Testis (tissue), 3 donors: ENCODE measurements around the gene CCDC50. TPM values are rescaled to one million over a fixed set of nuclear protein-coding genes. Genes with fewer than 3 reads are reported as not detected.

Source experiments
- DNase-seq: peaks from one replicate; pipeline ENCODE4 v3.0.0-alpha.2; 2019
- H3K27ac ChIP-seq, 2 donors: fragments of 200-600 bp; sonication (generic); one replicate each; pipeline ENCODE4 v1.5.1; 2019
- H3K27me3 ChIP-seq: fragments of 200-600 bp; sonication (generic); one replicate; pipeline ENCODE4 v1.5.1; 2019
- H3K36me3 ChIP-seq: fragments of 200-600 bp; sonication (generic); one replicate; pipeline ENCODE4 v1.5.1; 2017; ENCODE audit warnings: low read depth; ENCODE audit errors: missing control alignments
- H3K4me1 ChIP-seq: fragments of 200-600 bp; sonication (generic); one replicate; pipeline ENCODE4 v1.5.1; 2019
- H3K4me3 ChIP-seq, 2 donors: fragments of 200-600 bp; sonication (generic); one replicate each; pipeline ENCODE4 v1.5.1; 2017 to 2019
- H3K9me3 ChIP-seq: fragments of 200-600 bp; sonication (generic); one replicate; pipeline ENCODE4 v1.5.1; 2017
- POLR2A ChIP-seq: fragments of 450-650 bp; IDR thresholded peaks from one replicate; pipeline ENCODE4 v1.6.1; 2017; ENCODE audit warnings: antibody characterized with exemption, mild to moderate bottlenecking, moderate library complexity
- WGBS, 2 donors: methylation state at CpG; one replicate each; pipeline ENCODE4 v1.1.5; 2018; 5-methylcytosine and 5-hydroxymethylcytosine counted together
- intact Hi-C: fragments of 100-400 bp; cut with DNase I; formaldehyde crosslinking; loops from one replicate; pipeline ENCODE4 v1.15.1; 2023; ENCODE audit warnings: low total_unique reads
- polyA plus RNA-seq: library from polyadenylated mRNA; stranded (reverse); fragments of 350-450 nt; fragmentation: Illumina TruSeq; extraction: RNeasy Lipid Tissue Mini Kit (QIAGEN cat#74804); gene quantifications from one replicate; pipeline ENCODE4 v1.2.3, GENCODE V29; 2014; ENCODE audit warnings: low read depth, low replicate concordance; ENCODE audit not compliant: insufficient read depth
- total RNA-seq, 2 donors: library from RNA; depleted of rRNA; stranded (reverse); fragments of >200 nt; gene quantifications; one replicate each; pipeline ENCODE4 v1.2.3, GENCODE V29; 2016
- TF ChIP-seq, protein P1 (sequence below), 3 experiments: fragments of 450-650 bp in 2 of 3; fragments of 200-600 bp in 1 of 3; sonication (generic) in 1 of 3; IDR thresholded peaks; one replicate each; pipeline ENCODE4 v1.5.1; 2016 to 2019; ENCODE audit warnings: antibody characterized with exemption in 3 of 3, mild to moderate bottlenecking in 2 of 3, moderate library complexity in 1 of 3

CCDC50 gene
- total and polyA plus RNA-seq, 3 donors from 2014 or later = 65.0 to 69.9 (median 68.2) TPM

DNA sequence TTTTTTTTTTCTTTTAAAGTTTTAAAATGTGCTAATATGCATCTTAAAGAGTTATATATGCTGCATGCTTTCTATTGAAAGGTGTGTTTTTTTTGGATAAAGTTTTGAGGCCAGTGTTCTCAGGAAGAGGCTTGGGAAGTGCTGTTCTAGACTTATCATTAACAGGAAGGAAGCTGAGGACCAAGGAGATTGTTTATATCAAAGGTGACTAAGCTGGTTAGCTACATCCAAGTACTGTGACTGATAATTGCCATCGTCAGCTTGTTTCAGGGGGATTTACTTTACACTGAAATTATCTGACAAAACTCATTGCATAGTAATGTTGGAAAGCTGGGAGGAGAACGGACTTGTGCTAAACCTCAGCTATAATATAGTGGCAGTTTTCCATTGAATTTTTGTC lies 37.5 kb downstream of the CCDC50 start:
- Histone ChIP-seq H3K4me3 (no peak overlapping the region), H3K9me3 (no peaks in the 10 kb centered on the region), H3K4me1 (no peaks in the 10 kb centered on the region), H3K27me3 (no peaks in the 10 kb centered on the region), H3K36me3 (no peaks in the 10 kb centered on the region), H3K27ac (no peak overlapping the region)
- intact Hi-C loops = no loop called here
- TF ChIP-seq, protein P1, sequence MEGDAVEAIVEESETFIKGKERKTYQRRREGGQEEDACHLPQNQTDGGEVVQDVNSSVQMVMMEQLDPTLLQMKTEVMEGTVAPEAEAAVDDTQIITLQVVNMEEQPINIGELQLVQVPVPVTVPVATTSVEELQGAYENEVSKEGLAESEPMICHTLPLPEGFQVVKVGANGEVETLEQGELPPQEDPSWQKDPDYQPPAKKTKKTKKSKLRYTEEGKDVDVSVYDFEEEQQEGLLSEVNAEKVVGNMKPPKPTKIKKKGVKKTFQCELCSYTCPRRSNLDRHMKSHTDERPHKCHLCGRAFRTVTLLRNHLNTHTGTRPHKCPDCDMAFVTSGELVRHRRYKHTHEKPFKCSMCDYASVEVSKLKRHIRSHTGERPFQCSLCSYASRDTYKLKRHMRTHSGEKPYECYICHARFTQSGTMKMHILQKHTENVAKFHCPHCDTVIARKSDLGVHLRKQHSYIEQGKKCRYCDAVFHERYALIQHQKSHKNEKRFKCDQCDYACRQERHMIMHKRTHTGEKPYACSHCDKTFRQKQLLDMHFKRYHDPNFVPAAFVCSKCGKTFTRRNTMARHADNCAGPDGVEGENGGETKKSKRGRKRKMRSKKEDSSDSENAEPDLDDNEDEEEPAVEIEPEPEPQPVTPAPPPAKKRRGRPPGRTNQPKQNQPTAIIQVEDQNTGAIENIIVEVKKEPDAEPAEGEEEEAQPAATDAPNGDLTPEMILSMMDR (IDR thresholded peaks at IDR 0.05) = no peak
- TF ChIP-seq POLR2A = no peak
- DNase-seq = no peak
- 77 to 86% methylated on average over 2 of the region's 2 CpGs for WGBS, 2 donors

DNA sequence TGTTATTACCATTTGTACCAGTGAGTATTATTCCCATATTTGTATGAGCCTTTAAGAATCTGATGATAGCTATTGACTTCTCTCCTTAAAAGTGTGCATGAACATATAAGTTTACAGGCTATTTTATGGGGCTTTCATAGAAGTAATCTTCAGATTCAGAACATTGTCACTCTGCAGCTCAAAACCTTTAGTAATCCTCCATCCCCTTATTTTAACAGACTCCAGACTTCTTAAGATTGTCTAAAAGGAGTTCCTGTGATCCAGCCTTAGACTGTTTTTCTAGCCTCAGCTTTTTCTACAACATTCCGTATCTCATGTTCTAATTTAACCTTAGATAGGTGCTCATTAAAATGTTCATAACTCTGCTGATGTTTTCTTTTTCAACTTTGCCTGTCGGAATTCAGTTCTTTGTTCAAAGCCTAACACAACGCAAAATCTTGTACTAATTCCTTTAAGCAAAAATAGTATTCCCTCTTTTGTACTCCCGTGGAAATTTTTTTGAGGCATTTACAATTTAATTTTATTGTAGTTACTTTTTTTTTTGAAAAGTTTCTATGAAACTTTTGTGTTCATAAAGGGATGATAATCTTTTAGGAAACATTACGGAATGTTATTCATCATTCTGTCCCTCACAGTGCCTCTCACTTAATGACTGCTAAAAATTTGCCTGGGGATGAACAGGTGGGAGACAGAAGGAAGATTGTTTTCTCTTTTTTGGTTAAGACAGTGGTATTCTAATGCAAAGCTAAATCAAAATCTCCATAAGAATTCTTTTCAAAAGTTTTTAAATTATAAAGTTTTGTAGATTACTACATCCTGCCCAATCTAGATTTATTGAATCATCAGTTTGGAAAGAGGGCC lies 39.8 kb downstream of the CCDC50 start:
- WGBS, 2 donors = 90 to 92% methylated on average over 5 of the region's 5 CpGs
- TF ChIP-seq, protein P1 (IDR thresholded peaks at IDR 0.05) = no peak
- TF ChIP-seq POLR2A = no peak
- Histone ChIP-seq H3K4me3 (no peak overlapping the region), H3K9me3 (no peaks in the 10 kb centered on the region), H3K4me1 (no peaks in the 10 kb centered on the region), H3K27me3 (no peaks in the 10 kb centered on the region), H3K27ac (no peak overlapping the region), H3K36me3 (no peaks in the 10 kb centered on the region)
- intact Hi-C loops = no loop called here
- DNase-seq = no peak

DNA sequence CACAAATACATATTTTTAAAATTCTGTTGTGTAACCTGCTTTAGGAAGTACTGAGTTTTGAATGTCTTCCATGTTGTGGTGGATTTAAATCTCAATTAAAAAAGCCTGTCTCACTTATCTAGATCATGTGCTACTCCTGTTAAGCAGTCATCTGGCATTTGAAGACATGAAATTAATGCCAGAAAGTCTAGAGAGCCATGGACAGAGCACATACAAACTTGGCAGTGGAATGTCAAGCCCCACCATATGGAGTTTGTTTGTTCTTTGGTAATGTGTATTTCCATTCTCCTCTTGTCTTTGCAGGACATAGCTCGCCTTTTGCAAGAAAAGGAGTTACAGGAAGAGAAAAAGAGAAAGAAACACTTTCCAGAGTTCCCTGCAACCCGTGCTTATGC lies 40.4 kb downstream of the CCDC50 start:
- no peak overlapping the region for H3K4me3 ChIP-seq
- no peaks in the 10 kb centered on the region for H3K4me1 ChIP-seq
- intact Hi-C loops = no loop called here
- no peaks in the 10 kb centered on the region for H3K36me3 ChIP-seq
- 80 to 82% methylated on average over 2 of the region's 2 CpGs for WGBS, 2 donors
- no peaks in the 10 kb centered on the region for H3K27me3 ChIP-seq
- H3K27ac ChIP-seq = no peak overlapping the region
- no peaks in the 10 kb centered on the region for H3K9me3 ChIP-seq
- no peak for TF ChIP-seq POLR2A
- TF ChIP-seq, protein P1 (IDR thresholded peaks at IDR 0.05) = no peak
- DNase-seq = no peak

DNA sequence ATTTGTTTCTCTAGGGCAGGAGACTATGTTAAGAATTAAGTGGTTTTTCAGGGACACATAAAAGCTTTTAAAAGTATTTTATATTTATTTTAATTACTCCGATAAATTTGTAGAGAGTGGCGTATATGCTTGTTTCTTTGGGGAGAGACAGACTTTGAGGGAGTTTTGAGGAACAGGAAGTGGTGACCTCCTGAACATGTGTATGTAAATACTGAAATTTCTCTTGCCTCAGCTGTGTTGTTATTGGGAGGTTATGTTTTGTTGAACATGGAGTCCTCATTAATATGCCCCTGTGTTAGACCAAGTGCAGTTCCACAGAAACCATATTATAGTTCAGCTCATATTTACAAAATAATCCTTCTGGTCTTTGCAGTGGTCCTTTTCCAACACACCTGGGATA lies 42.9 kb downstream of the CCDC50 start:
- intact Hi-C loops = no loop called here
- 84% methylated on average over 2 of the region's 2 CpGs for WGBS, 2 donors
- peaks cover 13% of the 10 kb centered on the region for H3K4me1 ChIP-seq

More for the DNA sequence above, 42.9 kb downstream of the CCDC50 start:
- no peaks in the 10 kb centered on the region for H3K36me3 ChIP-seq
- no peaks in the 10 kb centered on the region for H3K27me3 ChIP-seq
- no peak overlapping the region for H3K27ac ChIP-seq
- no peak for TF ChIP-seq POLR2A
- TF ChIP-seq, protein P1 (IDR thresholded peaks at IDR 0.05) = no peak
- DNase-seq = no peak
- H3K9me3 ChIP-seq = no peaks in the 10 kb centered on the region
- H3K4me3 ChIP-seq = no peak overlapping the region
